GM10266 (cell line): ENCODE results near the gene PAX6.

Source experiments
- DNase-seq: peaks from one replicate; pipeline ENCODE4 v3.0.0; 2012; ENCODE audit errors: extremely low spot score
- CTCF ChIP-seq: IDR thresholded peaks from 2 replicates; pipeline ENCODE4 v1.5.1; 2012; ENCODE audit warnings: mild to moderate bottlenecking, low read depth; ENCODE audit not compliant: control insufficient read depth, insufficient read depth; ENCODE audit errors: missing control alignments

PAX6 gene

GRCh38 chr11:31782257-31782656 lies 28.9 kb downstream of the PAX6 start:
- TF ChIP-seq CTCF: no peak
- no peak for DNase-seq

GRCh38 chr11:31780480-31780971 lies 30.6 kb downstream of the PAX6 start:
- no peak for DNase-seq
- no peak for TF ChIP-seq CTCF

- no peak for TF ChIP-seq CTCF
- DNase-seq: no peak
These were observed 31.0 kb downstream of the PAX6 start for GRCh38 chr11:31780078-31780477.

GRCh38 chr11:31779374-31779791 lies 31.7 kb downstream of the PAX6 start:
- DNase-seq: no peak

GRCh38 chr11:31772412-31772811 lies 38.7 kb downstream of the PAX6 start:
- no peak for DNase-seq
- no peak for TF ChIP-seq CTCF

More at GRCh38 chr11:31779374-31779791, 31.7 kb downstream of the PAX6 start:
- TF ChIP-seq CTCF: no peak

- TF ChIP-seq CTCF: no peak
- no peak for DNase-seq
These were observed 41.0 kb downstream of the PAX6 start for GRCh38 chr11:31770011-31770700.
